HCT116 (cell line): ENCODE data around the gene SLC4A7. TPM values are rescaled to one million over a fixed set of nuclear protein-coding genes. Genes with fewer than 3 reads are reported as not detected.

Experiments used
- ATAC-seq: fragments of 200-7000 bp; cut with Tn5 transposase; 2 replicates; pipeline ENCODE4 v1.9.1; 2020; ENCODE audit warnings: mild to moderate bottlenecking, moderate library complexity
- BruUV-seq: library from RNA; stranded (reverse); fragments of 400-500 nt; replicated peaks from 2 replicates; lab custom pipeline; 2021; lab: Mats Ljungman, UMichigan
- CTCF ChIA-PET: fragments of 300-600 bp; sonication (Branson Sonifier 250); formaldehyde crosslinking; loops from one replicate; lab custom pipeline; 2021; ENCODE audit warnings: antibody characterized with exemption; lab: Charles Lee
- POLR2A ChIA-PET: fragments of 300-600, 350-600 bp; sonication (Branson Sonifier 250); formaldehyde crosslinking; loops from one replicate; lab custom pipeline; 2021; ENCODE audit warnings: antibody characterized with exemption; lab: Charles Lee
- RAD21 ChIA-PET, 2 experiments: fragments of 300-600 bp; sonication (Branson Sonifier 250); formaldehyde crosslinking; loops; one replicate each; lab custom pipeline; 2023; ENCODE audit warnings: low total read pairs in 2 of 2; ENCODE audit not compliant: uncharacterized antibody in 2 of 2, unreplicated experiment in 2 of 2, low non-redundant PET in 1 of 2; lab: Charles Lee
- DNase-seq: peaks from one replicate; pipeline ENCODE4 v3.0.0-alpha.2; 2010; ENCODE audit warnings: low read depth, low spot score
- H2AFZ ChIP-seq: fragments of 200-600 bp; shearing (Covaris generic), sonication (generic); 2 replicates; pipeline ENCODE4 v1.6.1; 2017; ENCODE audit warnings: low read depth, mixed run types, mixed read lengths, antibody characterized with exemption, low read length; ENCODE audit not compliant: poor library complexity, severe bottlenecking
- H3K27ac ChIP-seq: 2 replicates; pipeline ENCODE4 v1.5.1; 2012; ENCODE audit warnings: low read depth, low read length
- H3K27me3 ChIP-seq: fragments of 200-600 bp; sonication (generic); 2 replicates; pipeline ENCODE4 v1.6.1; 2016; ENCODE audit warnings: mixed run types, low read length, mixed read lengths; ENCODE audit not compliant: insufficient read depth
- H3K36me3 ChIP-seq, 2 experiments: fragments of 200-500 bp in 1 of 2; fragments of 200-600 bp in 1 of 2; sonication (Bioruptor generic) in 1 of 2; sonication (generic) in 1 of 2; 2 replicates each; pipeline versions ENCODE4 v1.5.1 to v1.6.1; 2014 to 2016; ENCODE audit warnings: low read length in 2 of 2, inconsistent platforms in 1 of 2, mixed read lengths in 1 of 2, mixed run types in 1 of 2; ENCODE audit not compliant: insufficient read depth in 2 of 2, control insufficient read depth in 1 of 2
- H3K4me1 ChIP-seq, 2 experiments: fragments of 200-600 bp in 1 of 2; sonication (generic) in 1 of 2; 2 replicates each; pipeline versions ENCODE4 v1.5.1 to v1.6.1; 2012 to 2017; ENCODE audit warnings: low read length in 2 of 2, inconsistent platforms in 1 of 2, mild to moderate bottlenecking in 1 of 2, mixed read lengths in 1 of 2, mixed run types in 1 of 2, moderate library complexity in 1 of 2; ENCODE audit not compliant: insufficient read depth in 2 of 2, control insufficient read depth in 1 of 2
- H3K4me2 ChIP-seq: fragments of 200-600 bp; sonication (generic); 2 replicates; pipeline ENCODE4 v1.6.1; 2017; ENCODE audit warnings: mixed run types, low read length, mixed read lengths
- H3K4me3 ChIP-seq, 2 experiments: fragments of 200-600 bp in 1 of 2; sonication (generic) in 1 of 2; replicated peaks in 1 of 2; 2 replicates each; pipeline ENCODE4 v1.5.1; 2011 to 2016; ENCODE audit warnings: low read length in 2 of 2, control low read depth in 1 of 2, low read depth in 1 of 2, mild to moderate bottlenecking in 1 of 2, mixed read lengths in 1 of 2, mixed run types in 1 of 2
- H3K79me2 ChIP-seq: fragments of 200-600 bp; sonication (generic); 2 replicates; pipeline ENCODE4 v1.6.1; 2017; ENCODE audit warnings: mild to moderate bottlenecking, mixed run types, low read length, moderate library complexity, mixed read lengths; ENCODE audit not compliant: insufficient read depth
- H3K9ac ChIP-seq: fragments of 200-600 bp; sonication (generic); 2 replicates; pipeline ENCODE4 v1.6.1; 2016; ENCODE audit warnings: low read length, mixed read lengths
- H3K9me2 ChIP-seq: fragments of 200-600 bp; sonication (generic), shearing (Covaris generic); 2 replicates; pipeline ENCODE4 v1.6.1; 2017; ENCODE audit warnings: mixed run types, mild to moderate bottlenecking, moderate library complexity; ENCODE audit not compliant: insufficient read depth
- H3K9me3 ChIP-seq, 2 experiments: fragments of 200-500 bp in 1 of 2; fragments of 200-600 bp in 1 of 2; sonication (Bioruptor generic) in 1 of 2; sonication (generic) in 1 of 2; 2 replicates each; pipeline ENCODE4 v1.6.1; 2014 to 2017; ENCODE audit warnings: low read length in 2 of 2, mixed read lengths in 2 of 2, inconsistent platforms in 1 of 2, low read depth in 1 of 2, mild to moderate bottlenecking in 1 of 2, mixed run types in 1 of 2, moderate library complexity in 1 of 2; ENCODE audit not compliant: control insufficient read depth in 1 of 2, insufficient read depth in 1 of 2
- H4K20me1 ChIP-seq: fragments of 200-600 bp; sonication (generic), shearing (Covaris generic); 2 replicates; pipeline ENCODE4 v1.6.1; 2017; ENCODE audit warnings: mixed run types, mild to moderate bottlenecking, moderate library complexity; ENCODE audit not compliant: insufficient read depth
- CBX3 ChIP-seq: IDR thresholded peaks from 2 replicates; pipeline ENCODE4 v1.6.1; 2012; ENCODE audit warnings: low read depth
- CEBPB ChIP-seq: IDR thresholded peaks from 2 replicates; pipeline ENCODE4 v1.6.1; 2012; ENCODE audit warnings: low read depth
- JUND ChIP-seq: IDR thresholded peaks from 2 replicates; pipeline ENCODE4 v1.6.1; 2012
- POLR2A ChIP-seq: IDR thresholded peaks from 2 replicates; pipeline ENCODE4 v1.7.0; 2011; ENCODE audit warnings: borderline replicate concordance; ENCODE audit not compliant: insufficient read depth, insufficient read length; ENCODE audit errors: extremely low read depth
- POLR2AphosphoS5 ChIP-seq: IDR thresholded peaks from 2 replicates; pipeline ENCODE4 v1.6.1; 2011; ENCODE audit warnings: mild to moderate bottlenecking, low read depth, low read length, moderate library complexity
- RAD21 ChIP-seq: IDR thresholded peaks from 2 replicates; pipeline ENCODE4 v1.6.1; 2012; ENCODE audit warnings: low read depth, mild to moderate bottlenecking
- SIN3A ChIP-seq: IDR thresholded peaks from 2 replicates; pipeline ENCODE4 v1.6.1; 2012; ENCODE audit warnings: low read depth
- SRF ChIP-seq: IDR thresholded peaks from 2 replicates; pipeline ENCODE4 v1.6.1; 2012; ENCODE audit warnings: low read depth
- YY1 ChIP-seq: IDR thresholded peaks from 2 replicates; pipeline ENCODE4 v1.6.1; 2011; ENCODE audit warnings: low read length, low read depth, moderate library complexity, mild to moderate bottlenecking; ENCODE audit not compliant: insufficient replicate concordance; ENCODE audit errors: extremely low read depth
- ZFX ChIP-seq: fragments of 450-650 bp; IDR thresholded peaks from 2 replicates; pipeline ENCODE4 v1.6.1; 2017
- intact Hi-C: fragments of 100-400 bp; cut with micrococcal nuclease; formaldehyde crosslinking; loops from 2 replicates; pipeline ENCODE4 v1.10.0; 2022
- total RNA-seq: library from RNA; stranded (reverse); gene quantifications from one replicate; pipeline ENCODE4 v1.2.1, GENCODE V29; 2021; ENCODE audit not compliant: unreplicated experiment
- TF ChIP-seq, protein P1 (sequence below): IDR thresholded peaks from 2 replicates; pipeline ENCODE4 v1.6.1; 2012
- TF ChIP-seq, protein P2 (sequence below), 3 experiments: fragments of 200-600 bp in 1 of 3; sonication (generic) in 1 of 3; IDR thresholded peaks in 2 of 3; conservative IDR thresholded peaks in 1 of 3; 2 replicates each; pipeline ENCODE4 v1.5.1; 2012 to 2017; ENCODE audit warnings: low read depth in 2 of 3, low read length in 2 of 3, antibody characterized with exemption in 1 of 3, borderline replicate concordance in 1 of 3, control low read depth in 1 of 3, mild to moderate bottlenecking in 1 of 3, mixed read lengths in 1 of 3, mixed run types in 1 of 3, moderate library complexity in 1 of 3; ENCODE audit not compliant: insufficient read depth in 1 of 3

SLC4A7 gene
- total RNA-seq, 1 experiment from 2014 or later, result 37.6 TPM

DNA sequence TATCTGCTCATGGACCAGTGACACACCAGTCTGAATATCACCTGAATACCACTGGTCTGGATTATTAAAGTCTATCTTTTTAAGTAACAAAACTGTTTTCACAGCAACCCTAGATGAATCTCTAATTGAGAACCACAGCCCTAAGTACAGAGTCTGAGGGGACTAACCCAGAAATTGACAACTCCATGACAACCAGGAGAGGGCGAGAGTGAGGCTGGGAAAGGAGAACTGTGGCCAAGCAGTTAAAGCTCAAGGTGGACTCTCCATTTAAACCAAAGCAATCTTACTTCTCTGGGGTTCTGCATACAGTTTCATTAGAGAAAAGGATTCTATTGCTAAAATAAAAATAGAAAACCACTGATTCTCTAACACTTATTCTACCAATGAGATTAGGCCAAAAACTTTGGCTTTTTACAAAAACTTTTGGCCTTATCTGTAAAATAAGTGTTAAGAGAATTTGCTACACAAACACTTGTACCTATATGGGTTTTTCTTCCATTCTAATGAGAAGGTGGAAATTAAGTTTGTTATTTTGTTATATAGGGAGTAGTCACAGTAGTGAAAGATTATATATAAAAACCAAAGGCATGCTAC is 126.4 kb downstream of the SLC4A7 start:
- Histone ChIP-seq H3K27me3 (no peaks in the 10 kb centered on the region), H3K4me1 (peaks cover 7 to 9% of the 10 kb centered on the region in 2 experiments; a peak in 3 of 4 replicates), H3K36me3 (no peaks in the 10 kb centered on the region), H4K20me1 (no peaks in the 10 kb centered on the region), H2AFZ (peak overlapping the region; percentile 43), H3K79me2 (no peaks in the 10 kb centered on the region), H3K9me2 (no peaks in the 10 kb centered on the region), H3K4me3 (no peak overlapping the region), H3K9me3 (no peaks in the 10 kb centered on the region), H3K4me2 (no peak overlapping the region), H3K9ac (no peak overlapping the region), H3K27ac (no peak overlapping the region)
- DNase-seq (peak; percentile 59), ATAC-seq (peak; percentile 99)
- BruUV-seq, result no TSS peak
- TF ChIP-seq, protein P1, sequence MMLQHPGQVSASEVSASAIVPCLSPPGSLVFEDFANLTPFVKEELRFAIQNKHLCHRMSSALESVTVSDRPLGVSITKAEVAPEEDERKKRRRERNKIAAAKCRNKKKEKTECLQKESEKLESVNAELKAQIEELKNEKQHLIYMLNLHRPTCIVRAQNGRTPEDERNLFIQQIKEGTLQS, result no peak
- TF ChIP-seq CBX3, result no peak
- TF ChIP-seq, protein P2, sequence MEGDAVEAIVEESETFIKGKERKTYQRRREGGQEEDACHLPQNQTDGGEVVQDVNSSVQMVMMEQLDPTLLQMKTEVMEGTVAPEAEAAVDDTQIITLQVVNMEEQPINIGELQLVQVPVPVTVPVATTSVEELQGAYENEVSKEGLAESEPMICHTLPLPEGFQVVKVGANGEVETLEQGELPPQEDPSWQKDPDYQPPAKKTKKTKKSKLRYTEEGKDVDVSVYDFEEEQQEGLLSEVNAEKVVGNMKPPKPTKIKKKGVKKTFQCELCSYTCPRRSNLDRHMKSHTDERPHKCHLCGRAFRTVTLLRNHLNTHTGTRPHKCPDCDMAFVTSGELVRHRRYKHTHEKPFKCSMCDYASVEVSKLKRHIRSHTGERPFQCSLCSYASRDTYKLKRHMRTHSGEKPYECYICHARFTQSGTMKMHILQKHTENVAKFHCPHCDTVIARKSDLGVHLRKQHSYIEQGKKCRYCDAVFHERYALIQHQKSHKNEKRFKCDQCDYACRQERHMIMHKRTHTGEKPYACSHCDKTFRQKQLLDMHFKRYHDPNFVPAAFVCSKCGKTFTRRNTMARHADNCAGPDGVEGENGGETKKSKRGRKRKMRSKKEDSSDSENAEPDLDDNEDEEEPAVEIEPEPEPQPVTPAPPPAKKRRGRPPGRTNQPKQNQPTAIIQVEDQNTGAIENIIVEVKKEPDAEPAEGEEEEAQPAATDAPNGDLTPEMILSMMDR (IDR thresholded peaks at IDR 0.05 in 2 of 3, conservative IDR thresholded peaks at IDR 0.05 in 1 of 3; ENCODE audit: borderline replicate concordance in 1 of 3, insufficient read depth in 1 of 3, low read depth in 2 of 3, low read length in 2 of 3), result peak; percentile 73 to 81 (median 78)
- TF ChIP-seq RAD21, result peak; percentile 71
- ChIA-PET POLR2A (no interaction called here), CTCF (interaction anchor here (0.6 to 1.0 kb wide), 11 partner anchors 9 to 324 kb away, joined by 3 to 7 read pairs (median 3); no protein-coding TSS in a partner anchor), RAD21 (interaction anchor here in 1 of 2 experiments (0.7 to 1.0 kb wide), 2 partner anchors 97 to 165 kb away, joined by 3 read pairs; no protein-coding TSS in a partner anchor)
- intact Hi-C loops, result loop anchor here (1.0 to 5.0 kb wide), 2 partner anchors 110 to 320 kb away; no protein-coding TSS in a partner anchor

GRCh38 chr3:27356976-27357375 is 127.2 kb downstream of the SLC4A7 start:
- ChIA-PET RAD21 (no interaction called here), CTCF (no interaction called here), POLR2A (no interaction called here)
- no peak overlapping the region for H3K4me2 ChIP-seq
- H4K20me1 ChIP-seq, result no peaks in the 10 kb centered on the region
- no peaks in the 10 kb centered on the region for H3K79me2 ChIP-seq
- peaks cover 7 to 9% of the 10 kb centered on the region in 2 experiments; a peak in 3 of 4 replicates for H3K4me1 ChIP-seq
- no peak overlapping the region for H3K27ac ChIP-seq
- intact Hi-C loops, result loop anchor here (1.0 to 5.0 kb wide), 2 partner anchors 110 to 320 kb away; no protein-coding TSS in a partner anchor
- no TSS peak for BruUV-seq
- H3K9me2 ChIP-seq, result no peaks in the 10 kb centered on the region
- no peaks in the 10 kb centered on the region for H3K27me3 ChIP-seq
- H3K36me3 ChIP-seq, result no peaks in the 10 kb centered on the region
- no peak overlapping the region for H3K9ac ChIP-seq
- H3K4me3 ChIP-seq, result no peak overlapping the region
- ATAC-seq (no peak), DNase-seq (no peak)
- no peaks in the 10 kb centered on the region for H3K9me3 ChIP-seq
- no peak overlapping the region for H2AFZ ChIP-seq
- no peak for TF ChIP-seq POLR2AphosphoS5
- TF ChIP-seq JUND, result no peak
- TF ChIP-seq, protein P1, result no peak
- no peak for TF ChIP-seq YY1
- no peak for TF ChIP-seq SRF
- TF ChIP-seq ZFX, result no peak
- no peak for TF ChIP-seq SIN3A
- TF ChIP-seq, protein P2 (IDR thresholded peaks at IDR 0.05 in 2 of 3, conservative IDR thresholded peaks at IDR 0.05 in 1 of 3; ENCODE audit: borderline replicate concordance in 1 of 3, insufficient read depth in 1 of 3, low read depth in 2 of 3, low read length in 2 of 3), result no peak
- TF ChIP-seq CBX3, result no peak
- no peak for TF ChIP-seq CEBPB
- no peak for TF ChIP-seq RAD21
- TF ChIP-seq POLR2A, result no peak
